PC-9 (cell line): ENCODE data around the gene EPHB2. TPM values are rescaled to one million over a fixed set of nuclear protein-coding genes. Genes with fewer than 3 reads are reported as not detected.

Source experiments
- BruUV-seq: library from RNA; stranded (reverse); fragments of 400-500 nt; replicated peaks from 2 replicates; lab custom pipeline; 2021; lab: Mats Ljungman, UMichigan
- CTCF ChIA-PET: fragments of 300-600 bp; sonication (Branson Sonifier 250); formaldehyde crosslinking; loops from one replicate; lab custom pipeline; 2022; ENCODE audit warnings: antibody characterized with exemption; lab: Charles Lee
- POLR2A ChIA-PET: fragments of 300-600 bp; sonication (Branson Sonifier 250); formaldehyde crosslinking; loops from one replicate; lab custom pipeline; 2022; ENCODE audit warnings: antibody characterized with exemption; ENCODE audit not compliant: unreplicated experiment; lab: Charles Lee
- DNase-seq, 2 experiments: peaks; one replicate each; pipeline versions ENCODE4 v3.0.0 to v3.0.0-alpha.2; 2015 to 2022; ENCODE audit warnings: mixed read lengths in 1 of 2
- H2AFZ ChIP-seq: fragments of 200-600 bp; sonication (generic); 2 replicates; pipeline ENCODE4 v1.8.1; 2017; ENCODE audit warnings: antibody characterized with exemption
- H3F3A ChIP-seq: fragments of 200-600 bp; sonication (generic); 2 replicates; pipeline ENCODE4 v1.8.1; 2017; ENCODE audit warnings: antibody characterized with exemption, mild to moderate bottlenecking, low read depth; ENCODE audit not compliant: insufficient read depth
- H3K27ac ChIP-seq: fragments of 200-600 bp; sonication (generic); 2 replicates; pipeline ENCODE4 v1.6.1; 2016; ENCODE audit warnings: mixed run types
- H3K27me3 ChIP-seq: fragments of 200-600 bp; sonication (generic); 2 replicates; pipeline ENCODE4 v1.6.1; 2016; ENCODE audit warnings: low read depth, mixed run types; ENCODE audit not compliant: insufficient read depth
- H3K36me3 ChIP-seq: fragments of 200-600 bp; sonication (generic); 2 replicates; pipeline ENCODE4 v1.6.1; 2016; ENCODE audit warnings: low read depth, mixed run types
- H3K4me1 ChIP-seq: fragments of 200-600 bp; sonication (generic); replicated peaks from 2 replicates; pipeline ENCODE4 v1.6.1; 2016; ENCODE audit warnings: mixed run types; ENCODE audit not compliant: insufficient read depth
- H3K4me2 ChIP-seq: fragments of 200-600 bp; sonication (generic); 2 replicates; pipeline ENCODE4 v1.6.1; 2017; ENCODE audit warnings: mixed run types
- H3K4me3 ChIP-seq: fragments of 200-600 bp; sonication (generic); 2 replicates; pipeline ENCODE4 v1.6.1; 2016; ENCODE audit warnings: mixed run types
- H3K79me2 ChIP-seq: fragments of 200-600 bp; sonication (generic); 2 replicates; pipeline ENCODE4 v1.6.1; 2017; ENCODE audit warnings: low read depth, mixed run types
- H3K9me2 ChIP-seq: fragments of 200-600 bp; sonication (generic); 2 replicates; pipeline ENCODE4 v1.8.1; 2017; ENCODE audit warnings: mild to moderate bottlenecking; ENCODE audit not compliant: insufficient read depth
- H3K9me3 ChIP-seq: fragments of 200-600 bp; sonication (generic); 2 replicates; pipeline ENCODE4 v1.8.1; 2016; ENCODE audit warnings: low read depth; ENCODE audit not compliant: insufficient read depth
- H4K20me1 ChIP-seq: fragments of 200-600 bp; sonication (generic); 2 replicates; pipeline ENCODE4 v1.8.1; 2017; ENCODE audit not compliant: insufficient read depth
- EZH2 ChIP-seq: fragments of 200-600 bp; sonication (generic); IDR thresholded peaks from 2 replicates; pipeline ENCODE4 v1.8.0; 2017; ENCODE audit warnings: antibody characterized with exemption, low read depth
- intact Hi-C: fragments of 100-400 bp; cut with micrococcal nuclease; formaldehyde crosslinking; loops from one replicate; pipeline ENCODE4 v1.10.0; 2022; ENCODE audit not compliant: unreplicated experiment
- total RNA-seq: library from RNA; stranded (reverse); gene quantifications from 2 replicates; pipeline ENCODE4 v1.2.3, GENCODE V29; 2021
- TF ChIP-seq, protein P1 (sequence below): fragments of 200-600 bp; sonication (generic); conservative IDR thresholded peaks from 2 replicates; pipeline ENCODE4 v1.6.1; 2017; ENCODE audit warnings: mixed run types, antibody characterized with exemption, mild to moderate bottlenecking, moderate library complexity

EPHB2 gene
- total RNA-seq, 1 experiment from 2014 or later: 26.7 TPM

DNA sequence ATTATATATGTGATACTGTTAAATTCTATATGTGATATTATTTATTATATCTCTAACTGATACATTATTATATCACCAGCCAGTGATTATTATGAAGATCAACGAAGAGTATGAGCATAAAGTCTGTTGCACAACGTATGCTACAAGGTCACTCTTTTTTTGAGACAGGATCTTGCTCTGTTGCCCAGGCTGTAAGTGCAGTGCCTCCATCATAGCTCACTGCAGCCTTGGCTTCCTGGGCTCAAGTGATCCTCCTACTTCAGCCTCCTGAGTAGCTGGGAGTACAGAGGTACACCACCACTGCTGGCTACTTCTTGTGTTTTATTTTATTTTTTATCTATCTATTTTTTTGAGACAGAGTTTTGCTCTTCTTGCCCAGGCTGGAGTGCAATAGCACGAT, 14.0 kb upstream of the EPHB2 start:
- H3K79me2 ChIP-seq: no peaks in the 10 kb centered on the region
- no peaks in the 10 kb centered on the region for H3K27me3 ChIP-seq
- intact Hi-C loops: no loop called here
- H3K27ac ChIP-seq: no peak overlapping the region
- no peak overlapping the region for H2AFZ ChIP-seq
- no peaks in the 10 kb centered on the region for H3F3A ChIP-seq
- POLR2A ChIA-PET: no interaction called here
- CTCF ChIA-PET: no interaction called here
- no peak for DNase-seq
- no peaks in the 10 kb centered on the region for H4K20me1 ChIP-seq
- no peaks in the 10 kb centered on the region for H3K4me1 ChIP-seq
- H3K36me3 ChIP-seq: no peaks in the 10 kb centered on the region
- H3K4me2 ChIP-seq: no peak overlapping the region
- no peaks in the 10 kb centered on the region for H3K9me3 ChIP-seq
- TF ChIP-seq, protein P1, sequence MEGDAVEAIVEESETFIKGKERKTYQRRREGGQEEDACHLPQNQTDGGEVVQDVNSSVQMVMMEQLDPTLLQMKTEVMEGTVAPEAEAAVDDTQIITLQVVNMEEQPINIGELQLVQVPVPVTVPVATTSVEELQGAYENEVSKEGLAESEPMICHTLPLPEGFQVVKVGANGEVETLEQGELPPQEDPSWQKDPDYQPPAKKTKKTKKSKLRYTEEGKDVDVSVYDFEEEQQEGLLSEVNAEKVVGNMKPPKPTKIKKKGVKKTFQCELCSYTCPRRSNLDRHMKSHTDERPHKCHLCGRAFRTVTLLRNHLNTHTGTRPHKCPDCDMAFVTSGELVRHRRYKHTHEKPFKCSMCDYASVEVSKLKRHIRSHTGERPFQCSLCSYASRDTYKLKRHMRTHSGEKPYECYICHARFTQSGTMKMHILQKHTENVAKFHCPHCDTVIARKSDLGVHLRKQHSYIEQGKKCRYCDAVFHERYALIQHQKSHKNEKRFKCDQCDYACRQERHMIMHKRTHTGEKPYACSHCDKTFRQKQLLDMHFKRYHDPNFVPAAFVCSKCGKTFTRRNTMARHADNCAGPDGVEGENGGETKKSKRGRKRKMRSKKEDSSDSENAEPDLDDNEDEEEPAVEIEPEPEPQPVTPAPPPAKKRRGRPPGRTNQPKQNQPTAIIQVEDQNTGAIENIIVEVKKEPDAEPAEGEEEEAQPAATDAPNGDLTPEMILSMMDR: no peak
- BruUV-seq: no TSS peak
- no peaks in the 10 kb centered on the region for H3K9me2 ChIP-seq
- H3K4me3 ChIP-seq: no peak overlapping the region

DNA sequence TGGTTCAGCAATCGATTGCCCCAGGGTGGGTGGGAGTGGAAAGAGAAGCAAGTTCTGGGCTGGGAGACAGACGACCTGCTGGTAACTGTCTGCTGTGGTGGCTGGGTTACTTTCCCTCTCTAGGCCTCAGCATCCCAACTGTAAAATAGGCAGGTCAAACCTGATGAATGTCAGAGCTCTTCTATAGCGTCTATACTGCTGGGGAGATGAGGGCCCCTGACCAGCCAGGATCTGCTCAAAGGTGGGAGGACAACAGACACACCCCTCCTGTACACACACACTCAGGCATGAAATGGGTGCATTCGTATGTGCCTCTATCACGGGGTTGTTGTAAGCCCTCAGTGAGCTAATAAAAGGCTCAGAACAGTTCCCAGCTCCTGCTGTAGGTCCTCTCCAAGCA, 12.7 kb upstream of the EPHB2 start:
- Histone ChIP-seq H3K27ac (no peak overlapping the region), H3K4me1 (no peaks in the 10 kb centered on the region), H3K27me3 (no peaks in the 10 kb centered on the region), H3K9me3 (no peaks in the 10 kb centered on the region), H3K4me2 (no peak overlapping the region), H3K9me2 (no peaks in the 10 kb centered on the region), H2AFZ (no peak overlapping the region), H3K79me2 (no peaks in the 10 kb centered on the region), H3F3A (no peaks in the 10 kb centered on the region), H3K4me3 (no peak overlapping the region), H4K20me1 (no peaks in the 10 kb centered on the region), H3K36me3 (no peaks in the 10 kb centered on the region)
- TF ChIP-seq, protein P1: no peak
- no peak for TF ChIP-seq EZH2
- intact Hi-C loops: no loop called here
- ChIA-PET CTCF (no interaction called here), POLR2A (no interaction called here)
- no TSS peak for BruUV-seq
- DNase-seq: no peak

- intact Hi-C loops: loop anchor here (1.0 kb wide), 1 partner anchor 35 kb away; no protein-coding TSS in a partner anchor
- H3K27me3 ChIP-seq: no peaks in the 10 kb centered on the region
- H3K4me1 ChIP-seq: no peaks in the 10 kb centered on the region
- BruUV-seq: no TSS peak
- H3K79me2 ChIP-seq: no peaks in the 10 kb centered on the region
- H2AFZ ChIP-seq: no peak overlapping the region
- CTCF ChIA-PET: no interaction called here
- no peak overlapping the region for H3K27ac ChIP-seq
- H3K4me2 ChIP-seq: no peak overlapping the region
- no peak for TF ChIP-seq EZH2
- TF ChIP-seq, protein P1: no peak
- H3F3A ChIP-seq: no peaks in the 10 kb centered on the region
- H3K9me3 ChIP-seq: no peaks in the 10 kb centered on the region
- DNase-seq: no peak
- no peaks in the 10 kb centered on the region for H3K9me2 ChIP-seq
- no peaks in the 10 kb centered on the region for H3K36me3 ChIP-seq
- POLR2A ChIA-PET: no interaction called here
- no peaks in the 10 kb centered on the region for H4K20me1 ChIP-seq
- no peak overlapping the region for H3K4me3 ChIP-seq
These were observed 10.7 kb upstream of the EPHB2 start for GRCh38 chr1:22699681-22700520.
